Muscle of back (tissue), 11 donors: ENCODE data around the gene ANKRD2. TPM values are rescaled to one million over a fixed set of nuclear protein-coding genes. Genes with fewer than 3 reads are reported as not detected.
"Not testable (repeated sequence)": the region's sequence is repeated elsewhere in the genome, so short reads cannot be mapped to it uniquely, and the experiment has no call there.

Experiments
- DNase-seq, 3 donors: peaks; one replicate each; pipeline versions ENCODE4 v3.0.0 to v3.0.0-alpha.2; 2013
- polyA plus RNA-seq, 10 donors: library from polyadenylated mRNA; unstranded; fragments of 120-200 nt; gene quantifications; one replicate each; pipeline ENCODE4 v1.2.1, GENCODE V29; 2013; ENCODE audit not compliant: insufficient read length in 10 of 10

Gene ANKRD2
- polyA plus RNA-seq, 10 donors, result 8.5 to 60.8 (median 27.0) TPM

- peak; percentile 88 to 96 (median 91) for DNase-seq
These were observed 30.2 kb upstream of the ANKRD2 start for GRCh38 chr10:97542169-97543024.

- peak; percentile 63 to 87 (median 81) for DNase-seq
These were observed 29.5 kb upstream of the ANKRD2 start for GRCh38 chr10:97543025-97543546.

GRCh38 chr10:97546456-97547270, 25.9 kb upstream of the ANKRD2 start:
- no peak for DNase-seq

- DNase-seq, result no peak
These were observed 25.3 kb upstream of the ANKRD2 start for GRCh38 chr10:97547271-97547600.

- DNase-seq, result peak in 1 of 3 donors; percentile 77
These were observed 24.6 kb upstream of the ANKRD2 start for GRCh38 chr10:97547962-97548361.

GRCh38 chr10:97548828-97549455, 23.6 kb upstream of the ANKRD2 start:
- DNase-seq, result no peak

- peak in 1 of 3 donors; percentile 69 for DNase-seq
These were observed 22.8 kb upstream of the ANKRD2 start for GRCh38 chr10:97549587-97550322.

GRCh38 chr10:97550336-97551149, 22.0 kb upstream of the ANKRD2 start:
- DNase-seq, result no peak

- DNase-seq, result no peak
These were observed 21.3 kb upstream of the ANKRD2 start for GRCh38 chr10:97551271-97551670.

- DNase-seq, result peak in 1 of 3 donors; percentile 83
These were observed 19.0 kb upstream of the ANKRD2 start for GRCh38 chr10:97553575-97554031.

- DNase-seq, result not testable (repeated sequence)
These were observed 18.2 kb upstream of the ANKRD2 start for GRCh38 chr10:97554336-97554735.

GRCh38 chr10:97555541-97555940, 17.0 kb upstream of the ANKRD2 start:
- not testable (repeated sequence) for DNase-seq

- DNase-seq, result not testable (repeated sequence)
These were observed 11.7 kb upstream of the ANKRD2 start for GRCh38 chr10:97560731-97561381.

- DNase-seq, result not testable (repeated sequence)
These were observed 11.0 kb upstream of the ANKRD2 start for GRCh38 chr10:97561386-97562077.

GRCh38 chr10:97562329-97562728, 10.2 kb upstream of the ANKRD2 start:
- not testable (repeated sequence) for DNase-seq

- DNase-seq, result no peak
These were observed 9.2 kb upstream of the ANKRD2 start for GRCh38 chr10:97563337-97563736.

- DNase-seq, result no peak
These were observed 7.8 kb upstream of the ANKRD2 start for GRCh38 chr10:97564776-97565175.

- DNase-seq, result no peak
These were observed 6.1 kb upstream of the ANKRD2 start for GRCh38 chr10:97566336-97566996.

- no peak for DNase-seq
These were observed 4.7 kb upstream of the ANKRD2 start for GRCh38 chr10:97567891-97568290.
